ENCODE data around the gene CALHM6. TPM values are rescaled to one million over a fixed set of nuclear protein-coding genes. Genes with fewer than 3 reads are reported as not detected.
"Not testable (repeated sequence)": the region's sequence is repeated elsewhere in the genome, so short reads cannot be mapped to it uniquely, and the experiment has no call there.

Gene CALHM6
- total RNA-seq, 2 donors from 2014 or later, result 5.3 to 6.0 TPM

- no peaks in the 10 kb centered on the region for H3K36me3 Mint-ChIP-seq (ENCODE audit: insufficient read depth in 2 of 2)
- ATAC-seq (replicated peaks in 1 of 2) (no peak), DNase-seq (no peak)
- no peaks in the 10 kb centered on the region for H3K9me3 Mint-ChIP-seq
- no peak overlapping the region for H3K4me3 Mint-ChIP-seq
- H3K27me3 Mint-ChIP-seq (ENCODE audit: low read depth), result peaks cover 5% of the 10 kb centered on the region
- no peak overlapping the region for H3K27ac Mint-ChIP-seq
- H3K4me1 Mint-ChIP-seq (ENCODE audit: low read depth), result peaks cover 24% of the 10 kb centered on the region
Observed at GRCh38 chr6:116467514-116467913, 6.3 kb downstream of the CALHM6 start.

GRCh38 chr6:116468293-116468692 is 7.1 kb downstream of the CALHM6 start:
- Mint-ChIP-seq H3K4me1 (ENCODE audit: low read depth) (peaks cover 20% of the 10 kb centered on the region), H3K36me3 (ENCODE audit: insufficient read depth in 2 of 2) (no peaks in the 10 kb centered on the region), H3K9me3 (no peaks in the 10 kb centered on the region), H3K4me3 (no peak overlapping the region), H3K27ac (no peak overlapping the region), H3K27me3 (ENCODE audit: low read depth) (no peaks in the 10 kb centered on the region)
- no peak for DNase-seq
- no peak for ATAC-seq (replicated peaks in 1 of 2)

GRCh38 chr6:116471531-116471930 is 10.4 kb downstream of the CALHM6 start:
- no peak for ATAC-seq (replicated peaks in 1 of 2)
- H3K4me3 Mint-ChIP-seq, result no peak overlapping the region
- peaks cover 23% of the 10 kb centered on the region for H3K4me1 Mint-ChIP-seq (ENCODE audit: low read depth)
- no peaks in the 10 kb centered on the region for H3K36me3 Mint-ChIP-seq (ENCODE audit: insufficient read depth in 2 of 2)
- no peaks in the 10 kb centered on the region for H3K9me3 Mint-ChIP-seq
- no peak overlapping the region for H3K27ac Mint-ChIP-seq
- no peaks in the 10 kb centered on the region for H3K27me3 Mint-ChIP-seq (ENCODE audit: low read depth)
- DNase-seq, result no peak

DNA sequence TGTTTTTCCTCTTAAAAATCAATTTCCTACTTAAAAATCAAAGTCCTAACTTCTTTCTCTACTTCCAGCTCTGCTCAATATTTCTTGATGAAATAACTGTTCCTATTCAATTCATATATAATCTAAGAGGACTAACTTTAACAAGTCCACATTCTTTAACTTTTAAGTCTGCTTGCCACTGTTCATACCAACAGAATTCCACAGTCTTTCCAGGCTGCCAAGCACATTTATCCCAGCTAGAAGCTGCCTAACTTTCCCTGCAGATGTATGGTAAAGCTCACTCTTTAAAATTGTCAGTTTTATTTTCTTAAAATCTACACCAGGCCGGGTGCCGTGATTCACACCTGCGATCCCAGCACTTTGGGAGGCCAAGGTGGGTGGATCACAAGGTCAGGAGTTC is 11.5 kb downstream of the CALHM6 start:
- DNase-seq (no peak), ATAC-seq (replicated peaks in 1 of 2) (no peak)
- Mint-ChIP-seq H3K27ac (no peak overlapping the region), H3K27me3 (ENCODE audit: low read depth) (peaks cover 6% of the 10 kb centered on the region), H3K9me3 (no peaks in the 10 kb centered on the region), H3K4me3 (no peak overlapping the region), H3K4me1 (ENCODE audit: low read depth) (peaks cover 28% of the 10 kb centered on the region), H3K36me3 (ENCODE audit: insufficient read depth in 2 of 2) (no peaks in the 10 kb centered on the region)

- H3K9me3 Mint-ChIP-seq, result no peaks in the 10 kb centered on the region
- no peaks in the 10 kb centered on the region for H3K36me3 Mint-ChIP-seq (ENCODE audit: insufficient read depth in 2 of 2)
- no peak for ATAC-seq (replicated peaks in 1 of 2)
- peak overlapping the region; percentile 28 for H3K27ac Mint-ChIP-seq
- peaks cover 6% of the 10 kb centered on the region for H3K27me3 Mint-ChIP-seq (ENCODE audit: low read depth)
- H3K4me1 Mint-ChIP-seq (ENCODE audit: low read depth), result peaks cover 28% of the 10 kb centered on the region
- no peak for DNase-seq
- peak overlapping the region; percentile 52 to 71 for H3K4me3 Mint-ChIP-seq
Observed at GRCh38 chr6:116475141-116475540, 14.0 kb downstream of the CALHM6 start.

DNA sequence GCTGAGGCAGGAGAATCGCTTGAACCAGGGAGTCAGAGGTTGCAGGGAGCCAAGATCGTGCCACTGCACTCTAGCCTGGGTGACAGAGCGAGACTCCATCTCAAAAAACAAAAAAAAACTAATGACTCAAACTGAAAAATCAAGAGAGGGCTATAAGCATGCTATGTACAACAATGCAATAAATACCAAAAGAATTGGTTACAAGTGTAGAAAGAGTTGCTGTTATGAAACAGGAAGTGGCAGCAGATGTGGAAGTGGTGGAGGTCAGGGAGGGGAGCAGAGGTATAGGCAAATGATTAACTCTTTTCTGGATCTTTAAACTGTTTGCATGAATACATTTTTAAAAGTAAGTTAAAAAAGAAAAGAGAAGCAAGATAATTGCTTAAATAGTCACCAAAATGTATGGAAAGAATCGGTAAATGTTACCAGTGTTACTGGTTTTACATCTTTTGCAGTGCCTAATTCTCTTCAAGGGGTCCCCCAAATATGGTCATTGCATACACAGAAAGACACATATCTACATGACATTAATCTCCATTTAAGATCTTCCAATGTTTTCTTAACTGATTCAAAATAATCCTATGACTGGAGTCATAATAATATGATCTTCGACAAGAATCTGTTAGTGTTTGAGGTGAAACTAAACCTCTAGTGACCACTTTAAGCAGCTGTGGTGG is 15.0 kb downstream of the CALHM6 start:
- Mint-ChIP-seq H3K9me3 (no peaks in the 10 kb centered on the region), H3K27me3 (ENCODE audit: low read depth) (peaks cover 6% of the 10 kb centered on the region), H3K4me1 (ENCODE audit: low read depth) (peaks cover 28% of the 10 kb centered on the region), H3K4me3 (peak overlapping the region; percentile 52 to 71), H3K27ac (no peak overlapping the region), H3K36me3 (ENCODE audit: insufficient read depth in 2 of 2) (no peaks in the 10 kb centered on the region)
- ATAC-seq (replicated peaks in 1 of 2) (peak; percentile 94 to 96), DNase-seq (peak; percentile 33 to 63)

DNA sequence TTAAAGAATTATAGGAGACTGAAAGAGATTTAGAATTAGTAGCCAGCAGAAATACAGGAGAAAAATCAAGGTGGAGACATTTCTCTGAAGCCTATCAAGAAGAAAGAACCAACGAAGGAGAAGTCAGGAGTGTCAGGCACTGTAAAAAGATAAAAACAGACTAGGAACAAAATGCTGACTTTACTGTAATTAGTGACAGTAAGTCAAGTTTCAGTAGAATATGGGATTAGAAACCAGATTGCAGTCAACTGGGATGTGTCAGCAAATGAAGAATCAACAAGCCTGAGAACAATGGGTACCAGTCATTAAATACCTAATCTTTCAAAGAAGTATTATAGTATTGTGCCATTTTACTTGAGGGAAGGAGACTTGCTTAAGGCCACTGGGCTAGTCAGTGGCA is 21.6 kb downstream of the CALHM6 start:
- H3K4me3 Mint-ChIP-seq, result no peak overlapping the region
- no peaks in the 10 kb centered on the region for H3K9me3 Mint-ChIP-seq
- H3K27me3 Mint-ChIP-seq (ENCODE audit: low read depth), result no peaks in the 10 kb centered on the region
- ATAC-seq (replicated peaks in 1 of 2), result no peak
- no peaks in the 10 kb centered on the region for H3K36me3 Mint-ChIP-seq (ENCODE audit: insufficient read depth in 2 of 2)
- no peak overlapping the region for H3K27ac Mint-ChIP-seq
- no peak for DNase-seq
- no peaks in the 10 kb centered on the region for H3K4me1 Mint-ChIP-seq (ENCODE audit: low read depth)

- Mint-ChIP-seq H3K27ac (no peak overlapping the region), H3K36me3 (ENCODE audit: insufficient read depth in 2 of 2) (no peaks in the 10 kb centered on the region), H3K4me1 (ENCODE audit: low read depth) (no peaks in the 10 kb centered on the region), H3K27me3 (ENCODE audit: low read depth) (no peaks in the 10 kb centered on the region), H3K4me3 (no peak overlapping the region), H3K9me3 (no peaks in the 10 kb centered on the region)
- DNase-seq (no peak), ATAC-seq (replicated peaks in 1 of 2) (no peak)
Observed at GRCh38 chr6:116483616-116484015, 22.4 kb downstream of the CALHM6 start.

DNA sequence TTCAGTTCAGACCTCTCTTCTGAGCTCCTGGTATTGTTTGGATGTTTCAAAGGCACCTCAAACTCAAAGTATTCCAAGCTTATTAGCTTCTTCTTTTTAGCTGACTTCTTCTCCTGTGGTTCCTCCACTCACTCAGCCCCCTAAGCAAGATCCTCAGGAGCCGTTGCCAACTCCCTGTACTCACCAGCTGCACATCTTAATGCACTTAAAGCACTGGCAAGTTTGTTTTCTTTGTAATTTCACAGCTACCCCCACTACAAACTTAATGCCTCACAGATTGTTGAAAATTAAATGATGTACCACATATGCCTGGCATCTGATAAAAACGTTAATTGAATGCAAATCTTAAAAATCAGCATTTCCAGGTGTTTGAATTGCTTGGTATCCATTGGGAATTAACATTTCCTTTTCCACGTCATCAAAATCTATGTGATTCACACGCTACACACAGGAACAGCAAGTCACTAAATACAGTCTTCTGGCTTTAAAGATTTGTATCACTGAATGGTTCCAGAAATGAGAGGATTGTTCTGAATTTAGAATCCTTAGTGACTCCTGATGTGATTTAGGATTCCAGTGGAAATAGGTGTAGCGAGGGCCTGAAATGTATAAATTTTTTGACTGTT is 24.5 kb downstream of the CALHM6 start:
- H3K27me3 Mint-ChIP-seq (ENCODE audit: low read depth), result no peaks in the 10 kb centered on the region
- H3K27ac Mint-ChIP-seq, result no peak overlapping the region
- peaks cover 0 to 2% of the 10 kb centered on the region in 2 donors for H3K36me3 Mint-ChIP-seq (ENCODE audit: insufficient read depth in 2 of 2)
- peaks cover 0 to 2% of the 10 kb centered on the region in 2 donors for H3K9me3 Mint-ChIP-seq
- no peaks in the 10 kb centered on the region for H3K4me1 Mint-ChIP-seq (ENCODE audit: low read depth)
- no peak for ATAC-seq (replicated peaks in 1 of 2)
- H3K4me3 Mint-ChIP-seq, result no peak overlapping the region
- no peak for DNase-seq

- no peak for ATAC-seq (replicated peaks in 1 of 2)
- no peaks in the 10 kb centered on the region for H3K27me3 Mint-ChIP-seq (ENCODE audit: low read depth)
- peaks cover 0 to 2% of the 10 kb centered on the region in 2 donors for H3K36me3 Mint-ChIP-seq (ENCODE audit: insufficient read depth in 2 of 2)
- DNase-seq, result no peak
- no peaks in the 10 kb centered on the region for H3K4me1 Mint-ChIP-seq (ENCODE audit: low read depth)
- H3K4me3 Mint-ChIP-seq, result no peak overlapping the region
- peaks cover 2% of the 10 kb centered on the region in 2 donors for H3K9me3 Mint-ChIP-seq
- no peak overlapping the region for H3K27ac Mint-ChIP-seq
Observed at GRCh38 chr6:116491610-116492330, 30.6 kb downstream of the CALHM6 start.

- ATAC-seq (replicated peaks in 1 of 2), result no peak
- no peak overlapping the region for H3K27ac Mint-ChIP-seq
- H3K4me3 Mint-ChIP-seq, result no peak overlapping the region
- no peak for DNase-seq
- no peaks in the 10 kb centered on the region for H3K4me1 Mint-ChIP-seq (ENCODE audit: low read depth)
- peaks cover 2% of the 10 kb centered on the region in 2 donors for H3K9me3 Mint-ChIP-seq
- no peaks in the 10 kb centered on the region for H3K27me3 Mint-ChIP-seq (ENCODE audit: low read depth)
- H3K36me3 Mint-ChIP-seq (ENCODE audit: insufficient read depth in 2 of 2), result peaks cover 0 to 2% of the 10 kb centered on the region in 2 donors
Observed at GRCh38 chr6:116492331-116493067, 31.3 kb downstream of the CALHM6 start.

- not testable (repeated sequence) for H3K4me1 Mint-ChIP-seq (ENCODE audit: low read depth); ATAC-seq (replicated peaks in 1 of 2); DNase-seq; H3K27me3 Mint-ChIP-seq (ENCODE audit: low read depth); H3K9me3 Mint-ChIP-seq; H3K36me3 Mint-ChIP-seq (ENCODE audit: insufficient read depth in 2 of 2); H3K4me3 Mint-ChIP-seq; H3K27ac Mint-ChIP-seq
Observed at GRCh38 chr6:116495161-116495560, 34.0 kb downstream of the CALHM6 start.

- no peak overlapping the region for H3K27ac Mint-ChIP-seq
- H3K4me3 Mint-ChIP-seq, result no peak overlapping the region
- peaks cover 11% of the 10 kb centered on the region for H3K27me3 Mint-ChIP-seq (ENCODE audit: low read depth)
- peaks cover 0 to 6% of the 10 kb centered on the region in 2 donors for H3K9me3 Mint-ChIP-seq
- DNase-seq (no peak), ATAC-seq (replicated peaks in 1 of 2) (no peak)
- peaks cover 4 to 6% of the 10 kb centered on the region in 2 donors for H3K36me3 Mint-ChIP-seq (ENCODE audit: insufficient read depth in 2 of 2)
- peaks cover 5% of the 10 kb centered on the region for H3K4me1 Mint-ChIP-seq (ENCODE audit: low read depth)
Observed at GRCh38 chr6:116497113-116497676, 36.0 kb downstream of the CALHM6 start.

Data from activated T-cell treated with anti-CD3 and anti-CD28 coated beads, Interleukin-2, amount 50 U/mL, for 72 hours (primary cell).